ENCODE results near the gene PLCB3. TPM values are rescaled to one million over a fixed set of nuclear protein-coding genes. Genes with fewer than 3 reads are reported as not detected.

Gene PLCB3
- total RNA-seq, 1 donor from 2014 or later: 34.9 TPM

DNA sequence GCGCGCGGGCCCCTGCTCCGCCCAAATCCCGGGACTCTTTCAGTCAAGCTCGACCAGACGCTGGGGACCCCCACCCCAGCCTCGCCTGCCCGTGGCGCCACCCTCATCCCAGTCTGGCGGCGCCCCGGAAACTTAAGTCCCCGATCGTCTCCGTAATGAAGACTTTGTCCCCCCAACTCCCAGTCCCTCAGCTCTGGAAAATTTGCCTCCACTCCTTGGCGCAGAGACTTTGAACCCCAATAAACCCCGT lies 348 bp downstream of the PLCB3 start:
- no peak for DNase-seq (ENCODE audit: low spot score in 2 of 2, unreplicated experiment in 2 of 2)
- TF ChIP-seq, protein P1, sequence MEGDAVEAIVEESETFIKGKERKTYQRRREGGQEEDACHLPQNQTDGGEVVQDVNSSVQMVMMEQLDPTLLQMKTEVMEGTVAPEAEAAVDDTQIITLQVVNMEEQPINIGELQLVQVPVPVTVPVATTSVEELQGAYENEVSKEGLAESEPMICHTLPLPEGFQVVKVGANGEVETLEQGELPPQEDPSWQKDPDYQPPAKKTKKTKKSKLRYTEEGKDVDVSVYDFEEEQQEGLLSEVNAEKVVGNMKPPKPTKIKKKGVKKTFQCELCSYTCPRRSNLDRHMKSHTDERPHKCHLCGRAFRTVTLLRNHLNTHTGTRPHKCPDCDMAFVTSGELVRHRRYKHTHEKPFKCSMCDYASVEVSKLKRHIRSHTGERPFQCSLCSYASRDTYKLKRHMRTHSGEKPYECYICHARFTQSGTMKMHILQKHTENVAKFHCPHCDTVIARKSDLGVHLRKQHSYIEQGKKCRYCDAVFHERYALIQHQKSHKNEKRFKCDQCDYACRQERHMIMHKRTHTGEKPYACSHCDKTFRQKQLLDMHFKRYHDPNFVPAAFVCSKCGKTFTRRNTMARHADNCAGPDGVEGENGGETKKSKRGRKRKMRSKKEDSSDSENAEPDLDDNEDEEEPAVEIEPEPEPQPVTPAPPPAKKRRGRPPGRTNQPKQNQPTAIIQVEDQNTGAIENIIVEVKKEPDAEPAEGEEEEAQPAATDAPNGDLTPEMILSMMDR (IDR thresholded peaks at IDR 0.05; ENCODE audit: unreplicated experiment): no peak
- Mint-ChIP-seq H3K36me3 (no peaks in the 10 kb centered on the region), H3K4me3 (peak overlapping the region; percentile 83), H3K27me3 (ENCODE audit: low read depth) (no peaks in the 10 kb centered on the region), H3K9me3 (no peaks in the 10 kb centered on the region), H3K27ac (peak overlapping the region; percentile 73), H3K4me1 (peaks cover 16% of the 10 kb centered on the region)

DNA sequence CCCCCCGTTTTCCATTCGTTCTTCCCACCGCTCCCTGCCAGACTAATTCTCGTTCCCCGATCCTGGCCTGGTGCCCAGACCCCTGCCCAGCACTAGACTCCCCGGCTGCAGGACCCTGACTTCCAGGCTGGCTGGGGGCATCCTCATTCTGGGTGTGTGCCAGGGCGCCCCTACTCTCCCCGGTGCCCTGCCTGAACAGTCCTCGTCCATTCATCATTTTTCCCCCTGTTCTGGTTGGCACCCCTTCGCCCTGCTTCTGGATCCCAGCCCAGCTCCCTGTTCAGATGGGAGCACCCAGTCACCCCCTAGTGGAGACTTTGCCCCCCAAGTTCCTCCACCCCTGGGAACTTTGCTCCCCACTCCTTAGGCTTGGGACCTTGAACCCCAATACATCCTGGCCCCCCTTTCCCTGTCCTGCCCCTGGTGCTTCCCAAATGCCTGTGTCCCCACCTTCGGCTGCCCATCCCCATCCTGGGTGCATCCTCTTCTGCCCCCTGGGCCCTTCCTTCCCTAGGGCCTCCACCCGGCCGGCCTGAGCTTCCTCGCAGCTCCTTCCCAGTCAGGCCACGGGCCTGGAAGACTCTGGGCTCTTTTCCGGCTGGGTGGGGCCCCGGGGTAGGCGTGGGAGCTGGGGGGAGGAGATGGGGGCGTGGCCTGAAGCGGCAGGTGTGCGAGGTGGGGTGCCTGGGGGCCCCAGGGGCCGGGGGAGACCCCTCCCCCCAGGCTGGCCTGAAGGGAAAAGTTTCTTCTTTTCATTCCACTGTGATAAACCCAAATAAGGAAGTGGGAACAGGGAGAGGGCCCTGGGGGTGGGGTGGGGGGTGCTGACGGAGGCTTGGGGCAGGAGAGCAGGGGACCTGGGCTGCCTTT lies 908 bp downstream of the PLCB3 start:
- no peaks in the 10 kb centered on the region for H3K36me3 Mint-ChIP-seq
- TF ChIP-seq, protein P1 (IDR thresholded peaks at IDR 0.05; ENCODE audit: unreplicated experiment): no peak
- no peaks in the 10 kb centered on the region for H3K9me3 Mint-ChIP-seq
- H3K4me3 Mint-ChIP-seq: peak overlapping the region; percentile 83
- no peaks in the 10 kb centered on the region for H3K27me3 Mint-ChIP-seq (ENCODE audit: low read depth)
- DNase-seq (ENCODE audit: low spot score in 2 of 2, unreplicated experiment in 2 of 2): peak in 1 of 2 experiments; percentile 56
- peak overlapping the region; percentile 73 for H3K27ac Mint-ChIP-seq
- H3K4me1 Mint-ChIP-seq: peaks cover 14% of the 10 kb centered on the region

DNA sequence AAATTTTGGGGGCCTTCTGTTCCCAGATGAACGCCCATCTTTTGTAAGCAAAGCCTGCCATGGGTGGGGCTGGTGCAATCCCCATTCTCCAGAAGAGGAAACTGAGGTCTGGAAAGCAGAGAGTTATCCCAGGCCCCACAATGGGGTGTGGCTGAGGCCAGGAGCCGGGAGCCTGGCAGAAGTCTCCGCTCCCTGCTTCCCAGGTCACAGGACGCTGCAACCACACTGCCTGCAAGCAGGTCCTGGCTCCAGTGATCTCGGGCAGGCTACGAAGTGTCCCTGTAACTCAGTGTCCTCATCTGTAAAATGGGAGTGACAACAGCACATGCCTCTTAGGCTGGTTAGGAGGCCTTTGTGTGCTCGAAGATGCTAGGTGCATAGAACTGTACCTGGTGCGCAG lies 1.7 kb downstream of the PLCB3 start:
- peaks cover 10% of the 10 kb centered on the region for H3K4me1 Mint-ChIP-seq
- H3K27ac Mint-ChIP-seq: no peak overlapping the region
- peak overlapping the region; percentile 83 for H3K4me3 Mint-ChIP-seq
- no peaks in the 10 kb centered on the region for H3K27me3 Mint-ChIP-seq (ENCODE audit: low read depth)
- DNase-seq (ENCODE audit: low spot score in 2 of 2, unreplicated experiment in 2 of 2): no peak
- no peaks in the 10 kb centered on the region for H3K9me3 Mint-ChIP-seq
- TF ChIP-seq, protein P1 (IDR thresholded peaks at IDR 0.05; ENCODE audit: unreplicated experiment): no peak
- peaks cover 1% of the 10 kb centered on the region for H3K36me3 Mint-ChIP-seq

GRCh38 chr11:64253481-64253880 lies 2.2 kb downstream of the PLCB3 start:
- Mint-ChIP-seq H3K27me3 (ENCODE audit: low read depth) (no peaks in the 10 kb centered on the region), H3K9me3 (no peaks in the 10 kb centered on the region), H3K36me3 (peaks cover 2% of the 10 kb centered on the region), H3K4me1 (peaks cover 10% of the 10 kb centered on the region), H3K27ac (peak overlapping the region; percentile 1), H3K4me3 (peak overlapping the region; percentile 83)
- no peak for DNase-seq (ENCODE audit: low spot score in 2 of 2, unreplicated experiment in 2 of 2)
- TF ChIP-seq, protein P1 (IDR thresholded peaks at IDR 0.05; ENCODE audit: unreplicated experiment): no peak

DNA sequence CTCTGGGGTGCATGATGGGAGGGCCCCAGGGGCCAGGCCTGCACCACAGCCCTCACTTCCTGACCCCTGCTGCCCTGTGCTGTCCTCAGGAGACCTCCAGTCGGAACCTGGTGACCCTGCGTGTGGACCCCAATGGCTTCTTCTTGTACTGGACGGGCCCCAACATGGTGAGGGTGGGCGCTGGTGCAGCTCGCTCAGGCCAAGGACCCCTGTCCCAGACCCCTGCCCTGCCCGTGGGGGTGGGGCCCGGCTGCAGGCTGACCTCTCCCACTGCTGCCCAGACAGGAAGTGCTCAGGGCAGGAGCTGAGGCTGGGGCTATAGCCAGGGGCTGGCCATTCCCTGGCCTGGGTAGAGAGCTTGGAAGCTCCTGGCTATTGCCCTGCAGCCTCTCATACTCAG lies 3.0 kb downstream of the PLCB3 start:
- Mint-ChIP-seq H3K27me3 (ENCODE audit: low read depth) (no peaks in the 10 kb centered on the region), H3K4me3 (no peak overlapping the region), H3K9me3 (no peaks in the 10 kb centered on the region), H3K36me3 (peaks cover 6% of the 10 kb centered on the region), H3K27ac (no peak overlapping the region), H3K4me1 (peaks cover 10% of the 10 kb centered on the region)
- TF ChIP-seq, protein P1 (IDR thresholded peaks at IDR 0.05; ENCODE audit: unreplicated experiment): no peak
- DNase-seq (ENCODE audit: low spot score in 2 of 2, unreplicated experiment in 2 of 2): no peak
